Hepatocyte (in vitro differentiated cells): ENCODE results near the gene TPPP3.

Source experiments
- EZH2 ChIP-seq: fragments of 200-600 bp; sonication (generic); IDR thresholded peaks from 2 replicates; pipeline ENCODE4 v1.6.1; 2016; ENCODE audit warnings: antibody characterized with exemption, mild to moderate bottlenecking, borderline replicate concordance
- EZH2phosphoT487 ChIP-seq: fragments of 200-600 bp; sonication (generic); IDR thresholded peaks from one replicate; pipeline ENCODE4 v1.6.1; 2018; ENCODE audit warnings: antibody characterized with exemption, mild to moderate bottlenecking, low read depth, moderate library complexity; ENCODE audit not compliant: unreplicated experiment, severe bottlenecking
- TF ChIP-seq, protein P1 (sequence below): fragments of 200-600 bp; sonication (generic); IDR thresholded peaks from 2 replicates; pipeline ENCODE4 v1.5.1; 2016; ENCODE audit warnings: antibody characterized with exemption, mild to moderate bottlenecking; ENCODE audit not compliant: poor library complexity

DNA sequence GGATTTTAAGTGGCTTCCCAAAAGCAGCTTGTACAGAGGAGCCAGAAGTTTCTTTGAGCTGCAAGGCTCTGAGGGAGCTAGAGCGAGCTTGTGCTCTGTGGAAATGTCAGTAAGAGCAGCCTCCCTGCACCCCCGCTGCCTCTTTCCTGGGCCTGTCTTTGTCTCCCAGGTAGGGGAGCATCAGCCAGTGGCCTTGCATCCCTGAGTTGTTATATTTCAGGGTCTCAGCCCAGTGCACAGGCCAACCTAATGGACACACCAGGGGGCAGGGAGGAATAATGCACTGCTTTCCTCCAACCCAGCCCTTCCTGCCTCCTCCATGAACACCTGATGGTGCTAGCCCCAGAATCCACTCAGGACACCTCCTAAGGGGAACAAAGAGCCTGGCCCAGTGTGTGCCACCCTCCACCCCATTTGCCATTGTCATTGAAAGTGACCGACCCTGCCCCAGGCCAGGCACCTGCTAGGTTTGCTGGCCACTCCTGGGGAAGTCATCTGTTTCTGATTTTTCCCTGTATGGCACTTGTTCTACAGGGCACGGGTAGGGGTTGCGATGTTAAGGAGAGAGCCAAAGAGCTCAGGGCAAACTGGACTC, 6.3 kb downstream of the TPPP3 start:
- TF ChIP-seq, protein P1, sequence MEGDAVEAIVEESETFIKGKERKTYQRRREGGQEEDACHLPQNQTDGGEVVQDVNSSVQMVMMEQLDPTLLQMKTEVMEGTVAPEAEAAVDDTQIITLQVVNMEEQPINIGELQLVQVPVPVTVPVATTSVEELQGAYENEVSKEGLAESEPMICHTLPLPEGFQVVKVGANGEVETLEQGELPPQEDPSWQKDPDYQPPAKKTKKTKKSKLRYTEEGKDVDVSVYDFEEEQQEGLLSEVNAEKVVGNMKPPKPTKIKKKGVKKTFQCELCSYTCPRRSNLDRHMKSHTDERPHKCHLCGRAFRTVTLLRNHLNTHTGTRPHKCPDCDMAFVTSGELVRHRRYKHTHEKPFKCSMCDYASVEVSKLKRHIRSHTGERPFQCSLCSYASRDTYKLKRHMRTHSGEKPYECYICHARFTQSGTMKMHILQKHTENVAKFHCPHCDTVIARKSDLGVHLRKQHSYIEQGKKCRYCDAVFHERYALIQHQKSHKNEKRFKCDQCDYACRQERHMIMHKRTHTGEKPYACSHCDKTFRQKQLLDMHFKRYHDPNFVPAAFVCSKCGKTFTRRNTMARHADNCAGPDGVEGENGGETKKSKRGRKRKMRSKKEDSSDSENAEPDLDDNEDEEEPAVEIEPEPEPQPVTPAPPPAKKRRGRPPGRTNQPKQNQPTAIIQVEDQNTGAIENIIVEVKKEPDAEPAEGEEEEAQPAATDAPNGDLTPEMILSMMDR = no peak
- TF ChIP-seq EZH2phosphoT487 = no peak
- no peak for TF ChIP-seq EZH2
